HCT116 (cell line): ENCODE measurements around the gene NID2.

Experiments used
- CEBPB ChIP-seq: IDR thresholded peaks from 2 replicates; pipeline ENCODE4 v1.6.1; 2012; ENCODE audit warnings: low read depth
- CTCF ChIP-seq, 3 experiments: fragments of 200-600 bp in 1 of 3; sonication (generic) in 1 of 3; IDR thresholded peaks in 2 of 3; conservative IDR thresholded peaks in 1 of 3; 2 replicates each; pipeline ENCODE4 v1.5.1; 2012 to 2017; ENCODE audit warnings: low read depth in 2 of 3, low read length in 2 of 3, antibody characterized with exemption in 1 of 3, borderline replicate concordance in 1 of 3, control low read depth in 1 of 3, mild to moderate bottlenecking in 1 of 3, mixed read lengths in 1 of 3, mixed run types in 1 of 3, moderate library complexity in 1 of 3; ENCODE audit not compliant: insufficient read depth in 1 of 3
- POLR2A ChIP-seq: IDR thresholded peaks from 2 replicates; pipeline ENCODE4 v1.7.0; 2011; ENCODE audit warnings: borderline replicate concordance; ENCODE audit not compliant: insufficient read depth, insufficient read length; ENCODE audit errors: extremely low read depth
- REST ChIP-seq: IDR thresholded peaks from 2 replicates; pipeline ENCODE4 v1.6.1; 2012; ENCODE audit warnings: low read depth
- TCF7L2 ChIP-seq: IDR thresholded peaks from 2 replicates; pipeline ENCODE4 v1.7.0; 2011; ENCODE audit warnings: borderline replicate concordance, inconsistent platforms; ENCODE audit not compliant: insufficient read depth, insufficient read length; ENCODE audit errors: extremely low read depth
- ZBTB33 ChIP-seq: IDR thresholded peaks from 2 replicates; pipeline ENCODE4 v1.6.1; 2011; ENCODE audit warnings: mild to moderate bottlenecking, low read length, moderate library complexity; ENCODE audit not compliant: insufficient replicate concordance; ENCODE audit errors: extremely low read depth
- ZFX ChIP-seq: fragments of 450-650 bp; IDR thresholded peaks from 2 replicates; pipeline ENCODE4 v1.6.1; 2017

GRCh38 chr14:52029881-52030280 lies 39.0 kb downstream of the NID2 start:
- TF ChIP-seq ZBTB33 (no peak), ZFX (no peak), TCF7L2 (no peak), CTCF (IDR thresholded peaks at IDR 0.05 in 2 of 3, conservative IDR thresholded peaks at IDR 0.05 in 1 of 3; ENCODE audit: borderline replicate concordance in 1 of 3, insufficient read depth in 1 of 3, low read depth in 2 of 3, low read length in 2 of 3) (no peak), POLR2A (no peak), CEBPB (no peak), REST (no peak)
